MV-4-11 (cell line): ENCODE measurements around the gene DENND5B.
"Not testable (repeated sequence)": the region's sequence is repeated elsewhere in the genome, so short reads cannot be mapped to it uniquely, and the experiment has no call there.

Source experiments
- DNase-seq: peaks from one replicate; lab custom pipeline; 2025; lab: John Stamatoyannopoulos, UW

The DENND5B gene

DNA sequence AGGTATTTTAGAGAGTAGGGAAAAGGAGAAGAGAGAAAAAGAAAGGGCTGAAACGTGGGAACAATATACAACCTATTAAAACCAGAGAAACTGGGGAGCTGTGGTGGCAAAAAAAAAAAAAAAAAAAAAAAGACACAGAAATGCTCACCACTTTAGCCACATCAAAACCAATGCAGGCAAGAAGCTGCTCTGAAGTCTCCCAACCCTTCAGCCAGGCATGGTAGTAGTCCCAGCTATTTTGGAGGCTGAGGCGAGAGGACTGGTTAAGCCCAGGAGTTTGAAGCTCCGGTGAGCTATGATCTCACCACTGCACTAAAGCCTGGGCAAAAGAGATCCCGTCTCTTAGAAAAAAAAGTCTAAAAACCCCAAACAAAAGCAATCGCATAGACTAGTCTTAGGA is 33.2 kb downstream of the DENND5B start:
- no peak for DNase-seq

DNA sequence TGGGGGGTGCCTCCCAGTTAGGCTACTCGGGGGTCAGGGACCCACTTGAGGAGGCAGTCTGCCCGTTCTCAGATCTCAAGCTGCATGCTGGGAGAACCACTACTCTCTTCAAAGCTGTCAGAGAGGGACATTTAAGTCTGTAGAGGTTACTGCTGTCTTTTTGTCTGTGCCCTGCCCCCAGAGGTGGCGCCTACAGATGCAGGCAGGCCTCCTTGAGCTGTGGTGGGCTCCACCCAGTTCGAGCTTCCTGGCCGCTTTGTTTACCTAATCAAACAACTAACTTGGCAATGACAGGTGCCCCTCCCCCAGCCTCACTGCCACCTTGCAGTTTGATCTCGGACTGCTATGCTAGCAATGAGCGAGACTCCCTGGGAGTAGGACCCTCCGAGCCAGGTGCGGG is 35.5 kb downstream of the DENND5B start:
- DNase-seq = not testable (repeated sequence)

GRCh38 chr12:31550590-31550989 is 40.3 kb downstream of the DENND5B start:
- DNase-seq = not testable (repeated sequence)

DNA sequence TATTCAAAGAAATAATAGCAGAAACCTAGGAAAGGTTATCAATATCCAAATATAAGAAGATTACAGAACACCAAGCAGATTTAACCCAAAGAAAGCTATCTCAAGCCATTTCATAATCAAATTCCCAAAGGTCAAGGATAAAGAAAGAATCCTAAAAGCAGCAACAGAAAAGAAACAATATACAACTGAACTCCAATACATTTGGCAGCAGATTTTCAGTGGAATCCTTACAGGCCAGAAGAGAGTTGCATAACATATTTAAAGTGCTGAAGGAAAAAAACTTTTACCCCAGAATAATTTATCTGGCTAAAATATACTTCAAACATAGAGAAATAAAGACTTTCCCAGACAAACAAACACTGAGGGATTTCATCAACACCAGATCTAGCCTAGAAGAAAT is 54.3 kb downstream of the DENND5B start:
- DNase-seq = no peak

- no peak for DNase-seq
These were observed 57.5 kb downstream of the DENND5B start for GRCh38 chr12:31533470-31533869.

DNA sequence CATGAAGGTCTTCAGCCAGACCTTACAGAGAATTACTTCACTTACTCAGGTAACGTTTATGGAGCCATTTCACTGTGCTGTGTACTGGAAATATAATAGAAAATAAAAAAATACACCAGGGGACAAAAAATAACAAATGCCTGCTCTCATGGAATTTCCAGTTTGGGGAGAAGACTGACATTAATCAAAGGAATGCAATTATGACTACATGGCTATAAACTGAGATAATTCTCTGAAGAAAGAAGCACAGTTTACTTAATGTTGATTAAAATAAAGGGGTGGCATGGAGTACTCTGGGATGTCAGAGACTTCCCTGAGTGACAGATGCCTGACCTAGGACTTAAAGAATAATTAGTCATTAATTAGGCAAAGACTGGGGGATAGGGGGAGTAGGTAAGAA is 59.0 kb downstream of the DENND5B start:
- DNase-seq = no peak

DNA sequence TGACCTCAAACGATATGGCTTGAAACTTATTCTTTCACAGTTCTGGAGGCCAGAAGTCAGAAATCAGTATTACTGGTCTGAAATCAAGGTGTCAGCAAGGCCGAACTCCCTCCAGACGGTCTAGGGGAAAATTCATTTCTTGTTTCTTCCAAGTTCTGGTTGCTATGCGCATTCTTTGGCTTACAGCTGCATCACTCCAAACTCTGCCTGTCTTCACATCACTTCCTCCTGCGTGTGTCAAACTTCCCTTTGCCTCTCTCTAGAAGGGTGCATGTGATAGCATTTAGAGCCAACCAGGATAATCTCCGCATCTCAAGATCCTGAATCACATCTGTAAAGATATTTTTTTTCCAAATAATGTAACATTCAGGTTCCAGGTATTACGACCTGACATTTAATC is 62.8 kb downstream of the DENND5B start:
- DNase-seq = no peak

DNA sequence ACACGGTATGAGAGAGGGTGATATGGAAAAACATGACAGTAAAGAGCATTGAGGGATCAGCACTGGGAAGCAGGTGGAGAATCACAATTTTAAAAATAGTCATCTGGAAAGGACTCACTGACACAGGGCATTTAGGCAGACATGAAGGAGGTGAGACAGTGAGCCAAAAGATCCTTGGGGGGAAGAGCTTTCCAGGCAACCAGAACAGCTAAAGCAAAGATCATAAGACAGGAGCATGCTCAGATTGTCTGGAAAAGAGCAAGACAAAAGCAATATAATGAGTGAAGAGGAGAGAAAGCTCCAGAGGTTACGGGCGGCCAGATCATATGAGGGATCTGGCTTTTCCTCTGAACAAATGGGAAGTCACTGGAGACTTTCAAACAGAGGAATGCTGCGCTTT is 63.9 kb downstream of the DENND5B start:
- no peak for DNase-seq

GRCh38 chr12:31526158-31526546 is 64.8 kb downstream of the DENND5B start:
- no peak for DNase-seq

- no peak for DNase-seq
These were observed 65.3 kb downstream of the DENND5B start for GRCh38 chr12:31525496-31526157.

GRCh38 chr12:31524791-31525495 is 66.0 kb downstream of the DENND5B start:
- no peak for DNase-seq

GRCh38 chr12:31523306-31523705 is 67.6 kb downstream of the DENND5B start:
- no peak for DNase-seq

GRCh38 chr12:31522607-31523006 is 68.3 kb downstream of the DENND5B start:
- no peak for DNase-seq

GRCh38 chr12:31521964-31522363 is 69.0 kb downstream of the DENND5B start:
- no peak for DNase-seq

DNA sequence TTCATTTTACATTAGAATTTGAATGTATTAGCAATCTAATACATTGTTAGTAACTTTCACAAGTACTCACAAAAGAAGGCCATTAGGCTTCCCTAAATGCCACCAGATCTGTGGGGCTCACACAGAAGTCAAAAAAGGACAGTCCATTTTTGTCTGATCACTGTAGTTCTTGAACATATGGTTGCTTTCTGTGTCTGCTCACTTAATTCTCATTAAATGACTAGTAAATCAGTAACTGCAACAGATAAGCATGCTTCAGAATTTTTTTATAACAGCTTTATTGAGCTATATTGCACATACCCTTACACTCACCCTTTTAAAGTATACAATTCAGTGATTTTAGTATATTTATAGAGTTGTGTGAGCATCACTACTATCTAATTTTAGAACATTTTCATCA is 71.4 kb downstream of the DENND5B start:
- no peak for DNase-seq

DNA sequence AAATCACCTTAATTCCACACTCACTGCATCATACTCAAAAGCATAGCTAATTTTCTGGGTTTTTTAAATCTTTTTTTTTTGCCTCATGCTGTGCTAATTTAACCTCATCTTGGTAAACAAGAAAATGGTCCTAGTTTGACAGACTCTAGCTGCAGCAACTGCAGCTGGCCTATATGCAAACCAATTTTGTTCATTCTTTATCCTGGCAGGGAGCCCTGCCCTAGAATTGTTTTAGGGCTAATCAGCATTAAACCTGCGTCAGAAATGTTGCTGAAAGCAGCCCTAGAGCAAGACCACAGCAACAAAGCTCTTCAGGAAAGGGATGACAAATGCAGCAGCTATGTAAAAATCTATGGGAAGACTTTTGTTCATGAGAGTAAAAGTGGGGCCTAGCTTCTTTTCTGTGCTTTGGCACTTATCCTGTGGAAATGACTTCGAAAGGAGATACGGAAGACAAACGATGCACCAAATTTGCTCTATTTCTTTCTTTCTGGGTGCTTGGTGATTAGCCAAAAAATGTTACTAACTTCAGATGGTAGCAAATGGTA is 72.2 kb downstream of the DENND5B start:
- no peak for DNase-seq

- DNase-seq = no peak
These were observed 72.9 kb downstream of the DENND5B start for GRCh38 chr12:31517994-31518393.

DNA sequence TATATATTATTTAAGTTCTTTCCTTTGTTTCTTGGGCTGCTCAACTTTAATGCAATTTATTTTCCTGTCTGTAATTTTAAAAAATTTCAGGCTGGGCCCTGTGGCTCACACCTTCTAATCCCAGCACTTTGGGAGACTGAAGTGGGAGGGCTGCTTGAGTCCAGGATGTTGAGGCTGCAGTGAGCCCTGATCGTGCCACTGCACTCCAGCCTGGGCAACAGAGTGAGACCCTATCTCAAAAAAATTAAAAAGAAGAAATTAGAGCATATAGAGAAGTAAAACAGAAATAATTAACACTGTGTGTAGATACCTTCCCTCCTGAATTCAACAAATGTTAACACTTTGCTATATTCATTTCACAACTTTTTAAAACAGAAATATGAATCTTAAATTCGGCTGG is 74.2 kb downstream of the DENND5B start:
- no peak for DNase-seq

DNA sequence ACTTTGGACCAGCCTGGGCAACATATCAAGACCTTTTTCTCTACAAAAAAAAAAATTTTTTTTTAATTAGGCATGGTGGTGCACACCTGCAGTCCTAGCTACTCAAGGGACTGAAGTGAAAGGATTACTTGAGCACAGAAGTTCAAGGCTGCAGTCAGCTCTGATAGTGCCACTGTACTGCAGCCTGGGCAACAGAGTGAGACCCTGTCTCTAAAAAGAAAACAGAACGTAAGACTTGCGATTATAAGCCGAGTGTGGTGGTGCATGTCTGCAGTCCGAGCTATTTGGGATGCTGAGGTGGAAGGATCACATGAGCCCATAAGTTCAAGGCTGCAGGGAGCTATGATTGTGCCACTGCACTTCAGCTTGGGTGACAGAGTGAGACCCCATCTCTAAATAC is 76.0 kb downstream of the DENND5B start:
- DNase-seq = no peak

- no peak for DNase-seq
These were observed 80.9 kb downstream of the DENND5B start for GRCh38 chr12:31510034-31510433.

DNA sequence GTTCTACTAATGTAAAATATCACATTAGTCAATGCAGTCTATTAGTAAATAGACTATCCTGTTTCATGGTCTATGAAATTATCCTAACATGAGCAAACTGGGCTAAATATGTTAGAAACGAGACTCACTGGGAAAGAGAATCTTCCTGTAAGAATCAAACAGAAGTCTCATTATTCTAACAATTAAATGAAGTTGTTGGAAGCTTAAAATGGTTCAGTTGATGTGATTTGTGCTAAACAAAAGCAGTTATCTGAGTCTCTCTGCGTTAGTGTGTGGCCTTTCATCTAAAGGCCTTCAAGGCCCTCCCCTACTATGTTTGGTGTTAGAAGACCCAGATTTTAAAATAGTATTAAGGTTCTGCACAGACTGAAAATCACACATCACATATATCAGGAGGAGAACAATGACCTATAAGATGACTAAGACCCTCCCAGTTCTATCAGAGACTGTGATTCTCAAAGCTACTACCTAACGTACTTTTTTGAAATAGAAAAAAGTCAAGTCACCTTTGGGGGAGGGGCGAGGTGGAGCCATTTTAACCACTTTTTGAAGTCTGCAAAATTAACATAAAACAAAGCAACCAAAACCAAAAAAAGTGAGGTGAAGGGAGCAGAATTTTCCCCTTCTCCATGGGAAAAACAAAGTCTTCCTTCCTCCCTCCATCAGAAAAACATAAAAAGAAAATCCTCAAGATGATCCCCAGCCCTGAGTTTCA is 82.3 kb downstream of the DENND5B start:
- no peak for DNase-seq

- DNase-seq = no peak
These were observed 83.0 kb downstream of the DENND5B start for GRCh38 chr12:31507966-31508365.
